SU-DHL-6 (cell line): Measurements from ENCODE around the gene TAPT1.

Experiments
- CTCF ChIP-seq: fragments of 200-600 bp; sonication (generic); IDR thresholded peaks from one replicate; pipeline ENCODE4 v1.5.1; 2017; ENCODE audit warnings: antibody characterized with exemption, mild to moderate bottlenecking, low read length, moderate library complexity; ENCODE audit not compliant: insufficient read depth, poor library complexity, severe bottlenecking
- EZH2phosphoT487 ChIP-seq: fragments of 200-600 bp; sonication (generic), shearing (Covaris generic); conservative IDR thresholded peaks from 2 replicates; pipeline ENCODE4 v1.6.1; 2018; ENCODE audit warnings: mild to moderate bottlenecking, antibody characterized with exemption, low read length, moderate library complexity, mixed read lengths

- no peak for TF ChIP-seq CTCF
- no peak for TF ChIP-seq EZH2phosphoT487
Measured at GRCh38 chr4:16265820-16266219, 39.5 kb upstream of the TAPT1 start.
